GM23338 (cell line): ENCODE measurements around the gene HS6ST1. TPM values are rescaled to one million over a fixed set of nuclear protein-coding genes. Genes with fewer than 3 reads are reported as not detected.

ENCODE experiments used
- ATAC-seq: fragments of 200-7000 bp; cut with Tn5 transposase; 3 replicates; pipeline ENCODE4 v1.9.1; 2020
- DNase-seq: peaks from one replicate; pipeline ENCODE4 v3.0.0-alpha.2; 2015; ENCODE audit warnings: low spot score
- H2AFZ ChIP-seq: fragments of 200-600 bp; sonication (generic); 2 replicates; pipeline ENCODE4 v1.8.0; 2016; ENCODE audit warnings: antibody characterized with exemption, mild to moderate bottlenecking, moderate library complexity
- H3F3A ChIP-seq: fragments of 200-600 bp; sonication (generic); replicated peaks from 2 replicates; pipeline ENCODE4 v1.8.0; 2017; ENCODE audit warnings: antibody characterized with exemption, mixed run types, low read depth
- H3K27ac ChIP-seq: fragments of 200-600 bp; sonication (generic); 2 replicates; pipeline ENCODE4 v1.6.1; 2016; ENCODE audit warnings: low read depth
- H3K27me3 ChIP-seq: fragments of 200-600 bp; sonication (generic); 2 replicates; pipeline ENCODE4 v1.8.0; 2016; ENCODE audit warnings: mild to moderate bottlenecking, mixed run types, moderate library complexity; ENCODE audit not compliant: insufficient read depth
- H3K36me3 ChIP-seq: fragments of 200-600 bp; sonication (generic); 2 replicates; pipeline ENCODE4 v1.8.0; 2016; ENCODE audit warnings: mild to moderate bottlenecking; ENCODE audit not compliant: insufficient read depth
- H3K4me1 ChIP-seq: fragments of 200-600 bp; sonication (generic); 2 replicates; pipeline ENCODE4 v1.8.0; 2016; ENCODE audit warnings: mild to moderate bottlenecking, moderate library complexity; ENCODE audit not compliant: insufficient read depth
- H3K4me2 ChIP-seq: fragments of 200-600 bp; sonication (generic); 2 replicates; pipeline ENCODE4 v1.7.1; 2017; ENCODE audit warnings: mixed run types
- H3K4me3 ChIP-seq: fragments of 200-600 bp; sonication (generic); 2 replicates; pipeline ENCODE4 v1.6.1; 2016; ENCODE audit warnings: mixed run types
- H3K79me2 ChIP-seq: fragments of 200-600 bp; sonication (generic); replicated peaks from 2 replicates; pipeline ENCODE4 v1.8.0; 2017; ENCODE audit warnings: mild to moderate bottlenecking; ENCODE audit not compliant: insufficient read depth
- H3K9me2 ChIP-seq: fragments of 200-600 bp; sonication (generic); 2 replicates; pipeline ENCODE4 v1.8.0; 2017; ENCODE audit not compliant: insufficient read depth
- H4K20me1 ChIP-seq: fragments of 200-600 bp; sonication (generic); replicated peaks from 2 replicates; pipeline ENCODE4 v1.8.0; 2017; ENCODE audit warnings: mild to moderate bottlenecking; ENCODE audit not compliant: insufficient read depth
- H3K27ac Mint-ChIP-seq: 2 replicates; pipeline ENCODE4 v1.8.0; 2020; ENCODE audit warnings: inconsistent platforms, mild to moderate bottlenecking, moderate library complexity, mixed read lengths
- H3K27me3 Mint-ChIP-seq: 3 replicates; pipeline ENCODE4 v1.8.0; 2022; ENCODE audit warnings: low read depth, mild to moderate bottlenecking, moderate library complexity, mixed read lengths, inconsistent platforms; ENCODE audit not compliant: insufficient read depth, poor library complexity
- H3K36me3 Mint-ChIP-seq: 3 replicates; pipeline ENCODE4 v1.8.0; 2021; ENCODE audit warnings: low read depth, mild to moderate bottlenecking, inconsistent platforms, moderate library complexity, mixed read lengths
- H3K4me1 Mint-ChIP-seq: 3 replicates; pipeline ENCODE4 v1.8.0; 2020; ENCODE audit warnings: mild to moderate bottlenecking, inconsistent platforms, mixed read lengths
- H3K4me3 Mint-ChIP-seq: 3 replicates; pipeline ENCODE4 v1.8.0; 2021; ENCODE audit warnings: moderate library complexity, mild to moderate bottlenecking, inconsistent platforms, mixed read lengths
- H3K9me3 Mint-ChIP-seq: 3 replicates; pipeline ENCODE4 v1.8.0; 2020; ENCODE audit warnings: moderate library complexity, mild to moderate bottlenecking, inconsistent platforms, mixed read lengths
- CREB1 ChIP-seq: fragments of 250-450 bp; sonication (Bioruptor Pico); IDR thresholded peaks from 2 replicates; pipeline ENCODE4 v1.5.0; 2020; ENCODE audit warnings: low read depth, mild to moderate bottlenecking, moderate library complexity
- EZH2 ChIP-seq: fragments of 200-600 bp; sonication (generic); IDR thresholded peaks from one replicate; pipeline ENCODE4 v1.8.0; 2017; ENCODE audit warnings: antibody characterized with exemption, mild to moderate bottlenecking, low read depth; ENCODE audit not compliant: unreplicated experiment
- EZH2phosphoT487 ChIP-seq: fragments of 200-600 bp; sonication (generic); IDR thresholded peaks from one replicate; pipeline ENCODE4 v1.8.1; 2018; ENCODE audit warnings: antibody characterized with exemption; ENCODE audit not compliant: unreplicated experiment
- JUNB ChIP-seq: IDR thresholded peaks from one replicate; pipeline ENCODE4 v1.6.1; 2016; ENCODE audit warnings: antibody characterized with exemption; ENCODE audit not compliant: unreplicated experiment
- NANOG ChIP-seq: IDR thresholded peaks from 2 replicates; pipeline ENCODE4 v1.6.1; 2016; ENCODE audit warnings: antibody characterized with exemption, borderline replicate concordance
- POLR2AphosphoS5 ChIP-seq: IDR thresholded peaks from 2 replicates; pipeline ENCODE4 v1.6.1; 2016; ENCODE audit warnings: antibody characterized with exemption, low read depth
- STAT1 ChIP-seq: IDR thresholded peaks from one replicate; pipeline ENCODE4 v1.6.1; 2016; ENCODE audit warnings: antibody characterized with exemption; ENCODE audit not compliant: unreplicated experiment
- ZNF114 ChIP-seq: fragments of 250-450 bp; sonication (Bioruptor Pico); IDR thresholded peaks from 2 replicates; pipeline ENCODE4 v1.5.0; 2020; ENCODE audit warnings: mild to moderate bottlenecking, moderate library complexity
- ZNF331 ChIP-seq: fragments of 250-450 bp; sonication (Bioruptor Pico); IDR thresholded peaks from 2 replicates; pipeline ENCODE4 v1.5.0; 2020; ENCODE audit warnings: low read depth, mild to moderate bottlenecking, moderate library complexity
- polyA plus RNA-seq: library from polyadenylated mRNA; unstranded; fragments of >200 nt; fragmentation: Nextera tagmentation; extraction: Ambion mirVana; gene quantifications from 2 replicates; pipeline ENCODE4 v1.2.1, GENCODE V29; 2016
- total RNA-seq: library from RNA; depleted of rRNA; stranded (reverse); fragments of >200 nt; shearing (Covaris generic); gene quantifications from 2 replicates; pipeline ENCODE4 v1.2.3, GENCODE V29; 2014
- TF ChIP-seq, protein P1 (sequence below): IDR thresholded peaks from one replicate; pipeline ENCODE4 v1.6.1; 2018; ENCODE audit warnings: antibody characterized with exemption; ENCODE audit not compliant: unreplicated experiment
- TF ChIP-seq, protein P2 (sequence below): fragments of 250-450 bp; sonication (Bioruptor Pico); IDR thresholded peaks from 2 replicates; pipeline ENCODE4 v1.5.0; 2020; ENCODE audit warnings: mild to moderate bottlenecking, moderate library complexity
- TF ChIP-seq, protein P3 (sequence below), 2 experiments: fragments of 200-600 bp in 1 of 2; sonication (generic) in 1 of 2; conservative IDR thresholded peaks; 2 replicates each; pipeline versions ENCODE4 v1.5.1 to v1.6.1; 2016 to 2017; ENCODE audit warnings: antibody characterized with exemption in 2 of 2, low read depth in 2 of 2, mild to moderate bottlenecking in 2 of 2, moderate library complexity in 1 of 2
- TF ChIP-seq, protein P4 (sequence below): IDR thresholded peaks from 2 replicates; pipeline ENCODE4 v1.6.1; 2016; ENCODE audit warnings: antibody characterized with exemption

The HS6ST1 gene
- total and polyA plus RNA-seq, 2 experiments from 2014 or later: 21.1 to 106 TPM

DNA sequence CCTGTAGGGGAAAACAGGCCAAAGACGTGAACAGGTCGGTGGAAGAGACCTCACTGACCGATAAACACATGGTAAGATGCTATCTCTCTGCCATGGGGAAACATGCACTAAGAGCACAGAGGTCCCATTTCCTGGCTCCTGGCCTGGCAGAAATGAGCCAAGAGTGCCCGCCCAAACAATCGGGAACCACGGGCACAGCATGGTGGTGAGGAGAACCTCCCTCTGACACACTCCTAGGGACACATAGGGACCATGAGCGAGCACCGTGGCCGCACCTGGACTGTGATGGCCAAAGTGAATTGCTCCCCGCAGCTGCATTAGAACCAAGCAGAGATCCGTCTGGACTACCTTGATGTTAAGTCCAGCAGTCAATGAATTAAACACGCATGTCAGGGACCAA lies 11.1 kb downstream of the HS6ST1 start:
- H3K36me3 Mint-ChIP-seq: peaks cover 3% of the 10 kb centered on the region; the same call in 1 of the 3 replicates
- H3K4me1 Mint-ChIP-seq: peaks cover 66% of the 10 kb centered on the region
- no peak overlapping the region for H3K27ac ChIP-seq
- no peaks in the 10 kb centered on the region for H3K9me3 Mint-ChIP-seq
- no peak overlapping the region for H3K4me3 ChIP-seq
- DNase-seq: no peak
- H3K27me3 ChIP-seq: no peaks in the 10 kb centered on the region
- H2AFZ ChIP-seq: no peak overlapping the region
- peaks cover 17% of the 10 kb centered on the region for H3K4me1 ChIP-seq
- H3K4me3 Mint-ChIP-seq: no peak overlapping the region
- TF ChIP-seq, protein P1, sequence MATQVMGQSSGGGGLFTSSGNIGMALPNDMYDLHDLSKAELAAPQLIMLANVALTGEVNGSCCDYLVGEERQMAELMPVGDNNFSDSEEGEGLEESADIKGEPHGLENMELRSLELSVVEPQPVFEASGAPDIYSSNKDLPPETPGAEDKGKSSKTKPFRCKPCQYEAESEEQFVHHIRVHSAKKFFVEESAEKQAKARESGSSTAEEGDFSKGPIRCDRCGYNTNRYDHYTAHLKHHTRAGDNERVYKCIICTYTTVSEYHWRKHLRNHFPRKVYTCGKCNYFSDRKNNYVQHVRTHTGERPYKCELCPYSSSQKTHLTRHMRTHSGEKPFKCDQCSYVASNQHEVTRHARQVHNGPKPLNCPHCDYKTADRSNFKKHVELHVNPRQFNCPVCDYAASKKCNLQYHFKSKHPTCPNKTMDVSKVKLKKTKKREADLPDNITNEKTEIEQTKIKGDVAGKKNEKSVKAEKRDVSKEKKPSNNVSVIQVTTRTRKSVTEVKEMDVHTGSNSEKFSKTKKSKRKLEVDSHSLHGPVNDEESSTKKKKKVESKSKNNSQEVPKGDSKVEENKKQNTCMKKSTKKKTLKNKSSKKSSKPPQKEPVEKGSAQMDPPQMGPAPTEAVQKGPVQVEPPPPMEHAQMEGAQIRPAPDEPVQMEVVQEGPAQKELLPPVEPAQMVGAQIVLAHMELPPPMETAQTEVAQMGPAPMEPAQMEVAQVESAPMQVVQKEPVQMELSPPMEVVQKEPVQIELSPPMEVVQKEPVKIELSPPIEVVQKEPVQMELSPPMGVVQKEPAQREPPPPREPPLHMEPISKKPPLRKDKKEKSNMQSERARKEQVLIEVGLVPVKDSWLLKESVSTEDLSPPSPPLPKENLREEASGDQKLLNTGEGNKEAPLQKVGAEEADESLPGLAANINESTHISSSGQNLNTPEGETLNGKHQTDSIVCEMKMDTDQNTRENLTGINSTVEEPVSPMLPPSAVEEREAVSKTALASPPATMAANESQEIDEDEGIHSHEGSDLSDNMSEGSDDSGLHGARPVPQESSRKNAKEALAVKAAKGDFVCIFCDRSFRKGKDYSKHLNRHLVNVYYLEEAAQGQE: no peak
- no peak for TF ChIP-seq POLR2AphosphoS5
- TF ChIP-seq, protein P2, sequence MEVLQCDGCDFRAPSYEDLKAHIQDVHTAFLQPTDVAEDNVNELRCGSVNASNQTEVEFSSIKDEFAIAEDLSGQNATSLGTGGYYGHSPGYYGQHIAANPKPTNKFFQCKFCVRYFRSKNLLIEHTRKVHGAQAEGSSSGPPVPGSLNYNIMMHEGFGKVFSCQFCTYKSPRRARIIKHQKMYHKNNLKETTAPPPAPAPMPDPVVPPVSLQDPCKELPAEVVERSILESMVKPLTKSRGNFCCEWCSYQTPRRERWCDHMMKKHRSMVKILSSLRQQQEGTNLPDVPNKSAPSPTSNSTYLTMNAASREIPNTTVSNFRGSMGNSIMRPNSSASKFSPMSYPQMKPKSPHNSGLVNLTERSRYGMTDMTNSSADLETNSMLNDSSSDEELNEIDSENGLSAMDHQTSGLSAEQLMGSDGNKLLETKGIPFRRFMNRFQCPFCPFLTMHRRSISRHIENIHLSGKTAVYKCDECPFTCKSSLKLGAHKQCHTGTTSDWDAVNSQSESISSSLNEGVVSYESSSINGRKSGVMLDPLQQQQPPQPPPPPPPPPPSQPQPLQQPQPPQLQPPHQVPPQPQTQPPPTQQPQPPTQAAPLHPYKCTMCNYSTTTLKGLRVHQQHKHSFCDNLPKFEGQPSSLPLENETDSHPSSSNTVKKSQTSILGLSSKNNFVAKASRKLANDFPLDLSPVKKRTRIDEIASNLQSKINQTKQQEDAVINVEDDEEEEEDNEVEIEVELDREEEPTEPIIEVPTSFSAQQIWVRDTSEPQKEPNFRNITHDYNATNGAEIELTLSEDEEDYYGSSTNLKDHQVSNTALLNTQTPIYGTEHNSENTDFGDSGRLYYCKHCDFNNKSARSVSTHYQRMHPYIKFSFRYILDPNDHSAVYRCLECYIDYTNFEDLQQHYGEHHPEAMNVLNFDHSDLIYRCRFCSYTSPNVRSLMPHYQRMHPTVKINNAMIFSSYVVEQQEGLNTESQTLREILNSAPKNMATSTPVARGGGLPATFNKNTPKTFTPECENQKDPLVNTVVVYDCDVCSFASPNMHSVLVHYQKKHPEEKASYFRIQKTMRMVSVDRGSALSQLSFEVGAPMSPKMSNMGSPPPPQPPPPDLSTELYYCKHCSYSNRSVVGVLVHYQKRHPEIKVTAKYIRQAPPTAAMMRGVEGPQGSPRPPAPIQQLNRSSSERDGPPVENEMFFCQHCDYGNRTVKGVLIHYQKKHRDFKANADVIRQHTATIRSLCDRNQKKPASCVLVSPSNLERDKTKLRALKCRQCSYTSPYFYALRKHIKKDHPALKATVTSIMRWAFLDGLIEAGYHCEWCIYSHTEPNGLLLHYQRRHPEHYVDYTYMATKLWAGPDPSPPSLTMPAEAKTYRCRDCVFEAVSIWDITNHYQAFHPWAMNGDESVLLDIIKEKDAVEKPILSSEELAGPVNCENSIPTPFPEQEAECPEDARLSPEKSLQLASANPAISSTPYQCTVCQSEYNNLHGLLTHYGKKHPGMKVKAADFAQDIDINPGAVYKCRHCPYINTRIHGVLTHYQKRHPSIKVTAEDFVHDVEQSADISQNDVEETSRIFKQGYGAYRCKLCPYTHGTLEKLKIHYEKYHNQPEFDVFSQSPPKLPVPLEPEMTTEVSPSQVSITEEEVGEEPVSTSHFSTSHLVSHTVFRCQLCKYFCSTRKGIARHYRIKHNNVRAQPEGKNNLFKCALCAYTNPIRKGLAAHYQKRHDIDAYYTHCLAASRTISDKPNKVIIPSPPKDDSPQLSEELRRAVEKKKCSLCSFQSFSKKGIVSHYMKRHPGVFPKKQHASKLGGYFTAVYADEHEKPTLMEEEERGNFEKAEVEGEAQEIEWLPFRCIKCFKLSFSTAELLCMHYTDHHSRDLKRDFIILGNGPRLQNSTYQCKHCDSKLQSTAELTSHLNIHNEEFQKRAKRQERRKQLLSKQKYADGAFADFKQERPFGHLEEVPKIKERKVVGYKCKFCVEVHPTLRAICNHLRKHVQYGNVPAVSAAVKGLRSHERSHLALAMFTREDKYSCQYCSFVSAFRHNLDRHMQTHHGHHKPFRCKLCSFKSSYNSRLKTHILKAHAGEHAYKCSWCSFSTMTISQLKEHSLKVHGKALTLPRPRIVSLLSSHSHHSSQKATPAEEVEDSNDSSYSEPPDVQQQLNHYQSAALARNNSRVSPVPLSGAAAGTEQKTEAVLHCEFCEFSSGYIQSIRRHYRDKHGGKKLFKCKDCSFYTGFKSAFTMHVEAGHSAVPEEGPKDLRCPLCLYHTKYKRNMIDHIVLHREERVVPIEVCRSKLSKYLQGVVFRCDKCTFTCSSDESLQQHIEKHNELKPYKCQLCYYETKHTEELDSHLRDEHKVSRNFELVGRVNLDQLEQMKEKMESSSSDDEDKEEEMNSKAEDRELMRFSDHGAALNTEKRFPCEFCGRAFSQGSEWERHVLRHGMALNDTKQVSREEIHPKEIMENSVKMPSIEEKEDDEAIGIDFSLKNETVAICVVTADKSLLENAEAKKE (CRISPR knock-in tag): no peak
- TF ChIP-seq STAT1: no peak
- TF ChIP-seq, protein P3, sequence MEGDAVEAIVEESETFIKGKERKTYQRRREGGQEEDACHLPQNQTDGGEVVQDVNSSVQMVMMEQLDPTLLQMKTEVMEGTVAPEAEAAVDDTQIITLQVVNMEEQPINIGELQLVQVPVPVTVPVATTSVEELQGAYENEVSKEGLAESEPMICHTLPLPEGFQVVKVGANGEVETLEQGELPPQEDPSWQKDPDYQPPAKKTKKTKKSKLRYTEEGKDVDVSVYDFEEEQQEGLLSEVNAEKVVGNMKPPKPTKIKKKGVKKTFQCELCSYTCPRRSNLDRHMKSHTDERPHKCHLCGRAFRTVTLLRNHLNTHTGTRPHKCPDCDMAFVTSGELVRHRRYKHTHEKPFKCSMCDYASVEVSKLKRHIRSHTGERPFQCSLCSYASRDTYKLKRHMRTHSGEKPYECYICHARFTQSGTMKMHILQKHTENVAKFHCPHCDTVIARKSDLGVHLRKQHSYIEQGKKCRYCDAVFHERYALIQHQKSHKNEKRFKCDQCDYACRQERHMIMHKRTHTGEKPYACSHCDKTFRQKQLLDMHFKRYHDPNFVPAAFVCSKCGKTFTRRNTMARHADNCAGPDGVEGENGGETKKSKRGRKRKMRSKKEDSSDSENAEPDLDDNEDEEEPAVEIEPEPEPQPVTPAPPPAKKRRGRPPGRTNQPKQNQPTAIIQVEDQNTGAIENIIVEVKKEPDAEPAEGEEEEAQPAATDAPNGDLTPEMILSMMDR (conservative IDR thresholded peaks at IDR 0.05; ENCODE audit: low read depth in 2 of 2): no peak
- TF ChIP-seq, protein P4, sequence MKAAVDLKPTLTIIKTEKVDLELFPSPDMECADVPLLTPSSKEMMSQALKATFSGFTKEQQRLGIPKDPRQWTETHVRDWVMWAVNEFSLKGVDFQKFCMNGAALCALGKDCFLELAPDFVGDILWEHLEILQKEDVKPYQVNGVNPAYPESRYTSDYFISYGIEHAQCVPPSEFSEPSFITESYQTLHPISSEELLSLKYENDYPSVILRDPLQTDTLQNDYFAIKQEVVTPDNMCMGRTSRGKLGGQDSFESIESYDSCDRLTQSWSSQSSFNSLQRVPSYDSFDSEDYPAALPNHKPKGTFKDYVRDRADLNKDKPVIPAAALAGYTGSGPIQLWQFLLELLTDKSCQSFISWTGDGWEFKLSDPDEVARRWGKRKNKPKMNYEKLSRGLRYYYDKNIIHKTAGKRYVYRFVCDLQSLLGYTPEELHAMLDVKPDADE: no peak
- no peak for TF ChIP-seq CREB1 (CRISPR knock-in tag)
- TF ChIP-seq ZNF114: no peak
- TF ChIP-seq ZNF331 (CRISPR knock-in tag): no peak
- no peak for TF ChIP-seq EZH2phosphoT487
- TF ChIP-seq EZH2: no peak
- TF ChIP-seq NANOG: no peak
- no peak for TF ChIP-seq JUNB
- H3K9me2 ChIP-seq: no peaks in the 10 kb centered on the region
- peaks cover 72% of the 10 kb centered on the region for H4K20me1 ChIP-seq
- H3K27me3 Mint-ChIP-seq: peaks cover 7% of the 10 kb centered on the region
- peaks cover 100% of the 10 kb centered on the region for H3K79me2 ChIP-seq
- H3K36me3 ChIP-seq: no peaks in the 10 kb centered on the region
- H3K4me2 ChIP-seq: no peak overlapping the region
- H3K27ac Mint-ChIP-seq: no peak overlapping the region; the same call in 1 of the 2 replicates
- H3F3A ChIP-seq: no peaks in the 10 kb centered on the region
- no peak for ATAC-seq
